Measurements from ENCODE around the gene PTPN13.

Gene PTPN13

GRCh38 chr4:86594559-86595425, 677 bp downstream of the PTPN13 start:
- peak; percentile 70 for DNase-seq

GRCh38 chr4:86595426-86595805, 1.3 kb downstream of the PTPN13 start:
- peak; percentile 28 for DNase-seq

GRCh38 chr4:86596807-86597206, 2.7 kb downstream of the PTPN13 start:
- DNase-seq = no peak

DNA sequence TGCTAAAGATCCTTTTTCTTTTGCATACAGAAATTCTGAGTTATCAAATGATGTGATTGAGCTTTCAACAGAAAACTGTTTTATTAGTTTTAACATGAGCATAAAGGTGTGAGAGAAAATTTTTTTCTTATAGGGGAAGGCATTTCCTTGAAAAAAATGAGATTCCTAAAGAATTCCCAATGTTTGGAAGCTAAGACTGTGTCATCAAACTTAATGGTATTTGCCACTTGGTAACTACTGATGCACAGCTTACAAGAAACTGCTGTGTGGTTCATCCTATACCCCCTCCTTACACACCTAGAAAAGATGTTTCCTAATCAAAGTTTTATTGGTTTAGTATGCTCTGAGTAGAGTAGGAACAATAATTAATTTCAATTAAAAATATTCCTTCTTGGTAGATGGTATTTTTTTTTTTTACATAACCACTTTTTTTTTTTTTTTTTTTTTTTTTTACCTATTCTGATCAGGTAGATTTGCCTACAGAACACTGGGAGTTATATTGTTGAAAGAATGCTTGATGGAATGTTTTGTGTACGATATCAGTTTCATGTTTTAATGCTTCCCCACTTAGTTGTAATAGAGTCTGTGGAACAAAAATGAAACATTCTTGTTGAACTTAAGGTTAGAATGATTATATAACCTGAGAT, 6.0 kb downstream of the PTPN13 start:
- no peak for DNase-seq

DNA sequence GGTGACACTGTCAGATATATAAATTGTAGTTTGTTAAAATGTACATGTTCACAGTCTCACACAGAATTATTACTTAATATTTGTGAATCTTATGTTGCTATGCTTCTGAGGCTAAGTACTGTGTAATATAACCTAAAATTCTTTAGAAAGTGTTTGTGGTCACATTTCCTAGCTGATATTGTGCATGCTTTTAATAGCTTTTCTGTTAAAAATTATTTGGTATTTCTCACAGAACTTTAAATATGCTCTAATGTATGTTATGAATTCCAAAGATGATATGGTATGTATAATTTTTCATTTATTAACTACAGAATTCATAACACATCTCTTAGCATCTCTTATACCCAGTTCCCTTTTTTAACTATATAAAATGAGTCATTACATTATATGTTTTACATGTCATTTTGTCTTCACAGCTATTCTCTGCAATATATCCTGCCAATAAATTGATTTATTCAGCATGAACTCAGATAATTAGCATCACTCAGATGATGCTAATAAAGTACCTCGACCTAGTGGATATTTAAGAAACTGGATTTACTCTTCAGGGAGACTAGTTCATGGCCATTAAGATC, 9.3 kb downstream of the PTPN13 start:
- no peak for DNase-seq

DNA sequence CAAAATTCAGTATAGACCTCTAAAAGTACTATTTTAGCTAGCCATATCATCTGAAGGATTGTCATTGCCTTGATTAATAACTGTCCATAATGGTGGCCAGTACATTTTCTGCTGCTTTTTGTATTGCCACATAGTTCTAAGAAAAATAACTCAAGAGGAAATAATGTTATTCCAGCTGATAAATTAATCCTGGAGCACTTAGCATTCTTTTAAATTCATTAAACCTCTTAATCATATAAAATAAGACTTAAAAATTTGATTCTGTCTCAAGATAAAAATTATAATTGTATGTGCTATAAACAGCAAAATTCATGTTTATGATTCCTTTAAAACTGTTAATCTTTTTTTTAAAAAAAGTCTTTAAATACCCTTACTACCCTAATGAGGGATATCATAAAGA, 12.7 kb downstream of the PTPN13 start:
- no peak for DNase-seq

DNA sequence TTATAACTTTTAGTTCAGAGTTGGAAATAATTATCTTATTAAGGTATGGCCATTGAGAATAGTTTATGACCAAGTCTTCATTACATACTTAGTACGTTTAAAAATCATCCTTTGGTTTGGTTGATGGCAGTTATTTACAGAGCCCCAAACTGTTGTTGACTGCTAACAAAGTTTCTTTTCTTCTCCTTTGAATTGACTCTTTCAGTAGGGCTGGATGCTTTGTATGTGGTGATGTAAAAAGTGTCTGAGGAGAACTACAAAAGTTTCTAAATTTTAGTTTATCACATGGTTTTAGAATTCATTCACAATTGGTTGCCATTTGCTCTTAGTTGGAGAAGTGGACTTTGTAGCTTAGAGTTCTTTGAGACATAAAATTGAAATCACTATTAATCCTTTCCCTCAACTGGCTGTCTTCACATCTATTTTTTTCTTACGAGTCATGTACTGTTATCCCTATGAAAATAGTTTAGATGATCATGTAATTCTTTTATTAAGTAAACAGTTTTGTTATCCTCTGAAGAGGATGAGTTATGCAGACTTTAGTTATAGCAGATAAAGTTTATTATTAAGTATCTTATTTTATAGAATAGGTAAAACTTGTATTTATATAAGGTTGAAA, 14.8 kb downstream of the PTPN13 start:
- DNase-seq = no peak

DNA sequence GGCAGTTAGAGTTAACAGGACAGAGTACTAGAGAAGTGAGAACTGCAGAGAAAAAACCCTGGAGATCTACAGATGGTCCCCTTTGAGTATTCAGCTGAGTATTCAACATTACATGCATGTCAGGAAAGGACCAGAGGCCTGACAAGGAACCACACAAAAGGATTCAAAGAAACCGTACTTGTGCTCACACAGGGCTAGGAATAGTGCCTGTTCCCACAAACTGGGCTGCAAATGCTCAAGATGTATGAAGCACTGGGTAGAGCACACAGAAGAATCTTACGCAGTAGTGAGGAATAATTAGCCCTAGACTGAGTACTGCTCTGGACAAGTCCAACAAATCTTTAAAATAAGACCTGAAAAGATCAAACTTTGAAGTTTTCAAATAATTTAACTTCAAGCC, 17.6 kb downstream of the PTPN13 start:
- DNase-seq = no peak

GRCh38 chr4:86613734-86614133, 19.6 kb downstream of the PTPN13 start:
- no peak for DNase-seq

GRCh38 chr4:86614865-86615264, 20.8 kb downstream of the PTPN13 start:
- no peak for DNase-seq

DNA sequence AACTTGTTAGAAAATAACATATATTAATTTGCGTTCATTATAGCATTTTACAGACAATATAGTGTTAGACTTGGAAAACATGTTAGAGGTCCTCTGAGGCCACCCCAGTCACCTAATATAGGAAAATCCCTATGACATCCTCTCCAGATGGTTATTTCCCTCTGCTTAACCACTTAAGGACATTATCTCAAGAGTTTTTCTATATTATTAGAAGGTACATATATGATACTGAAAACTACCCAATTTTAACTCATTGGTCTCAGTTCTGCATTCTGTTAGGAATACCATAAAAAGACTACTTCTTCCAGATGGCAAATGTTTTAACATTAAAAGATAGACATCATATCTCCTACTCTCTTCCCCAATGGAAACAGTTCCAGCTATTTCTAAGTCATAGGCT, 21.4 kb downstream of the PTPN13 start:
- DNase-seq = no peak

GRCh38 chr4:86619656-86620055, 25.5 kb downstream of the PTPN13 start:
- DNase-seq = no peak

- DNase-seq = no peak
Measured at GRCh38 chr4:86621435-86621834, 27.3 kb downstream of the PTPN13 start.

DNA sequence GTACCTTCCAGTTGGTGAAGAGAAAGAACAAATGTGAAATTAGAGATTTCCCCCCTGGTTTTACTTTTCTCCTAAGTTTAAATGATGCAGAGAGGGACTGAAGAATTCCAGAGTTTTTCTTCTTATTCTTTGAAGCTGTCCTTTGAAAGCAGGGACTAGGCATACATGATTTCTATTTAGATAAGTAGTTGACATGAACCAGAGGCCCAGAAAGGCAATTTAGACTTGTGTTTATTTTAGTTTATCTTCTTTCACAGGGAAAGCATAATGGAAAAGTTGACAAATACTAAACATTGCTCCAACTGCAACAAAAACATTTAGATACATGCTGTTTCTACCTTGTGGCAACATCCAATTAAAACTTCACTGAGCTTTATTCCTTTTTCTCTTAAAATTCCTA, 32.0 kb downstream of the PTPN13 start:
- DNase-seq = no peak

DNA sequence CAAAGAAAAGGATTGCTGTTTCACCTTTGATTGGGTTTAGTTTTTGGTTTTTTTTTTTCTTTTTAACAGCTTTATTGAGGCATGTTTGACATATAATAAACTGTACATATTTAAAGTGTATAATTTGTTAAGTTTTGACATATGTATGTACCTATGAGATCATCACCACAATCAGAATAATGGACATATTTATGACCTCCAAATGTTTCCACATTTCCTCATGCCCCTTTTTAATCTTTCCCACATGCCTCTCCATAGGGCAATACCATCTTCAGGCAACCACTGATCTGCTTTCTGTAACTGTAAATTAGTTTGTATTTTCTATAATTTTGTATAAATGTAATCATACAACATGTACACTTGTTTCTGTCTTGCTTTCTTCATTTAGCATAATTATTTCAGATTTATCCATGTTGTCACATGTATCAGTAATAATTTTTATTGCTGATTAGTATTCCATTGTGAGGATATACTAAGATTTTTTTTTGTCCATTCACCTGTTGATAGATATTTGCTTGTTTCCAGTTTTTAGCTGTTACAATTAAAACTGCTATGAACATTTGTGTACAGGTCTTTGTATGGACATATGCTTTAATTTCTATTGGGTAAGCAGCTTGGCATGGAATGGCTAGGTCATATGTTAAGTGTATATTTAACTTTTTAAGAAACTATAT, 33.5 kb downstream of the PTPN13 start:
- DNase-seq = no peak

- DNase-seq = no peak
Measured at GRCh38 chr4:86630629-86631028, 36.5 kb downstream of the PTPN13 start.

- no peak for DNase-seq
Measured at GRCh38 chr4:86631166-86631565, 37.1 kb downstream of the PTPN13 start.

DNA sequence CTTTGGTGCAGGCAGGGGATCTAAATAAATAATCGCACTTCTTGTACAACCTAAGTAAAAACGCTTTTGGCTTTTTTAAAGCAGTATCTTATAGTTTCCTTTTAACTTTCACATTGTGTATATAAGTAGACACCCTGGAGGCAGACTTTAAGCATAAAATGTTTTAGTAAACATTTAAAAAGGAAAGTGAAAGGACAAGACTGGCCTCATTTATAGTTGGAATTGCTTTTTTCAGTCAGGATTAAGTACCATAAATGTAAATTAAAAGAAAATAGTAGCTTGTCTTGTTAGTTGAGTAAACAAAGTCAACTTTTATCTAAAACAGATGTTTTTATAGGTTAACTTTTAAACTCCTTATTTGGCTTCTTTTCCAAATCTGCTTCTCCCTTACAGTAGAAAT, 39.7 kb downstream of the PTPN13 start:
- DNase-seq = no peak

DNA sequence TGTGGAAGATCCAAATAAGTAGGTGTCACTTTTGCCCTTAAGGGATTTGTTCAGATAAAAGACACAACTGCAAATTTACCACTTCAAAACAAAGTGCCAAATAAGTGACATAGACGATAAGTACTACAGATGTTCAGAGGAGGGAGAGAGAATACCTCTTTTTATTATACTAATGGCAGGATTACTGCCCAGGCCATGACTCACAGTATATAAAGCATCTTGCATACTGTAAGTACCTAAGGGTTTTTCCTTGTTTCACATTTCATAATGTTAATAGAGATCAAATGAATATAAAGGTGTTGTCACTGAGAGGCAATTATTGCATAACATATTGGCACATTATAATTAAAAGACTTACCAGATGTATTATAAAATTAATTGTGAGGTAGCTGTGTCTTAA, 46.4 kb downstream of the PTPN13 start:
- DNase-seq = no peak

- DNase-seq = peak; percentile 47
Measured at GRCh38 chr4:86641516-86642090, 47.5 kb downstream of the PTPN13 start.

DNA sequence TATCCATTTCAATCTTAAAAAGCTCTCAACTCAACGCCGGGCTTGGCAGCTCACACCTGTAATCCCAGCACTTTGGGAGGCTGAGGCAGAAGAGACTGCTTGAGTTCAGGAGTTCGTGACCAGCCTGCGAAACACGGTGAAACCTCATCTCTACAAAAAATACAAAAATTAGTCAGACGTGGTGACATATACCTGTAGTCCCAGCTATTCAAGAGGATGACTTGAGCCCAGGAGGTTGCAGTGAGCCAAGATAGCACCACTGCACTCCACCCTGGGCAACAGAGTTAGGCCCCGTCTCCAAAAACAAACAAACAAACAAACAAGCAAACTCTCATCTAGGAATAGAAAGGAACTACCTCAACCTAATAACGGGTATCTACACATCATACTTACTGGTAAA, 50.8 kb downstream of the PTPN13 start:
- DNase-seq = no peak

GRCh38 chr4:86652332-86652932, 58.3 kb downstream of the PTPN13 start:
- no peak for DNase-seq
